Transverse colon (tissue), 4 donors: ENCODE results near the gene LECT2. TPM values are rescaled to one million over a fixed set of nuclear protein-coding genes. Genes with fewer than 3 reads are reported as not detected.

Experiments
- DNase-seq: peaks from one replicate; pipeline ENCODE4 v3.0.0-alpha.2; 2019
- H3K27ac ChIP-seq, 4 donors: fragments of 200-600 bp; sonication (generic); 2 replicates each; pipeline ENCODE4 v1.5.1; 2016 to 2018; ENCODE audit warnings: inconsistent platforms in 4 of 4
- H3K27me3 ChIP-seq: fragments of 200-600 bp; sonication (generic); 2 replicates; pipeline ENCODE4 v1.5.1; 2017; ENCODE audit warnings: inconsistent platforms
- H3K36me3 ChIP-seq, 4 donors: fragments of 200-600 bp; sonication (generic); 2 replicates each; pipeline ENCODE4 v1.5.1; 2017 to 2019; ENCODE audit warnings: inconsistent platforms in 4 of 4
- H3K4me1 ChIP-seq, 4 donors: fragments of 200-600 bp; sonication (generic); 2 replicates each; pipeline ENCODE4 v1.5.1; 2017 to 2020; ENCODE audit warnings: inconsistent platforms in 4 of 4
- H3K4me3 ChIP-seq, 4 donors: fragments of 200-600 bp; sonication (generic); 1 replicate in 1 of 4; 2 replicates in 3 of 4; pipeline versions ENCODE4 v1.5.1 to v1.6.1; 2017 to 2019; ENCODE audit warnings: inconsistent platforms in 4 of 4
- H3K9me3 ChIP-seq, 2 donors: fragments of 200-600 bp; sonication (generic); 2 replicates each; pipeline ENCODE4 v1.5.1; 2017 to 2019; ENCODE audit warnings: inconsistent platforms in 2 of 2
- CTCF ChIP-seq, 5 experiments: fragments of 200-600 bp in 3 of 5; fragments of 450-650 bp in 2 of 5; sonication (generic) in 3 of 5; IDR thresholded peaks; 1 replicate in 2 of 5; 2 replicates in 3 of 5; pipeline ENCODE4 v1.5.1; 2016 to 2017; ENCODE audit warnings: antibody characterized with exemption in 5 of 5, inconsistent platforms in 3 of 5, mild to moderate bottlenecking in 2 of 5, moderate library complexity in 1 of 5
- EP300 ChIP-seq: sonication (generic); formaldehyde crosslinking; IDR thresholded peaks from one replicate; pipeline ENCODE4 v1.6.1; 2017; ENCODE audit warnings: antibody characterized with exemption, low read depth
- POLR2A ChIP-seq: fragments of 450-650 bp; IDR thresholded peaks from one replicate; pipeline ENCODE4 v1.6.1; 2016; ENCODE audit warnings: antibody characterized with exemption, mild to moderate bottlenecking, moderate library complexity
- POLR2AphosphoS5 ChIP-seq, 3 donors: sonication (generic); formaldehyde crosslinking; IDR thresholded peaks; one replicate each; pipeline ENCODE4 v1.6.1; 2016; ENCODE audit warnings: antibody characterized with exemption in 3 of 3
- WGBS, 2 donors: methylation state at CpG; one replicate each; pipeline ENCODE4 v1.1.5; 2018; ENCODE audit warnings: low coverage in 1 of 2; 5-methylcytosine and 5-hydroxymethylcytosine counted together
- in situ Hi-C, 4 donors: fragments of 200-750 bp; cut with MboI; loops; one replicate each; pipeline versions ENCODE4 v1.15.0 to v1.15.1; 2017; ENCODE audit warnings: low sequenced_read_pairs in 3 of 4, low pct_ligation_motif_present in 1 of 4, low pct_unique_long_range_greater_than_20kb in 1 of 4
- intact Hi-C: fragments of 100-400 bp; cut with DNase I; formaldehyde crosslinking; loops from one replicate; pipeline ENCODE4 v1.15.1; 2023; ENCODE audit warnings: low total_unique reads
- total RNA-seq, 4 donors: library from RNA; depleted of rRNA; stranded (reverse); fragments of >200 nt; gene quantifications; one replicate each; pipeline ENCODE4 v1.1.0, GENCODE V29; 2016

Gene LECT2
- total RNA-seq, 4 donors from 2014 or later: not detected

DNA sequence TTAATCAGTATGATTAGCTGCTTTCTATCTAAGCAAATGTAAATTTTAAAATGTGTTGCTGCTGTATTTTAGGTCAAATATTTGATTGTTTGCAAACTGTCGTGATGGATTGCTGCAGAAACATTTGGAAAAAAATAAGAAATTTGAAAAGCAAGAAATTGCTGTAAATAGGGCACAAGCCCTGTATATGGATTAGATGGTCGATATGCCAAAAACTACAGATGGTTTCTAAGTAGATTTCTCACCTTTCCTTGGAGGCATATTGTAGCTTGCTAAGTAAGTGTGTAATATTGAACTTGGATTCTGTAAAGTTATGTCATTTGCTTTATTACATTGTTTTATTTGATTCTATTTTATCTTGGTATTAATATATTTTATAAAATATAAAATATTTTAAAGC, 13.1 kb downstream of the LECT2 start:
- no peaks in the 10 kb centered on the region for H3K36me3 ChIP-seq
- DNase-seq: no peak
- H3K9me3 ChIP-seq: no peaks in the 10 kb centered on the region
- intact Hi-C loops (loop anchor here (5.0 to 10.0 kb wide), 3 partner anchors 54 to 271 kb away; no protein-coding TSS in a partner anchor), in situ Hi-C loops (loop anchor here in 3 of 4 donors (10.0 to 25.0 kb wide), 4 partner anchors 121 to 273 kb away; no protein-coding TSS in a partner anchor)
- no peaks in the 10 kb centered on the region for H3K4me1 ChIP-seq
- WGBS, 2 donors: 76 to 84% methylated on average over 2 of the region's 2 CpGs
- H3K4me3 ChIP-seq: no peak overlapping the region
- no peak overlapping the region for H3K27ac ChIP-seq
- TF ChIP-seq EP300: no peak
- peaks cover 3% of the 10 kb centered on the region for H3K27me3 ChIP-seq

DNA sequence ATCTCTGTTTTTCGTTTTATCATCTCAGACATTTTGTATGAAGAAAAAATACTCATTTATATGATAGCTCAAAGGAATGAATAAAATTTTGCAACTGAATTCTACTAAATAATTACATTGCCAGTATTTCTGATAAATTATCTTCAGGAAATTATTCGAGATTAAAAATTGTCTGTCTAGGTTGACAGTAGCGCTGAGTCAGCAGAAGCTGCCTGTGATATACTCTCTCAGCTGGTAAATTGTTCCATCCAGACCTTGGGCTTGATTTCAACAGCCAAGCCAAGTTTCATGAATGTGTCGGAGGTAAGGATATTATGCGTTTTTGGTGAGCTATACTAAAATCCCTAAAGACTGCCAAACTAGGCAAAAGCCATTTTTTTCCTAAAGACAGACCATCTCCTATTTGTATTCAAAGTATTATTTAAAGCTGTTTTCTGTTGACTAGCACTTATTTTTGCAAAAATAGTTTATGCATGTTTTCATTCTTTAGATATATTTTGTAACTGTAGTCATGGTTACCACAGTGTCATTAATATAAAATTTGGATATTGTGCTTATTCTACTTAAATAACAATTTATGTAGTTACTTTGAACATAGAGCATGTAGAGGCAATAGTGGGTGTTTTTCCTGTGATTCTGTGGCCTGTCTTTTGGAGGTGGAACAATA, 17.4 kb downstream of the LECT2 start:
- 89 to 97% methylated on average over 4 to 5 of the region's 5 CpGs for WGBS, 2 donors

GRCh38 chr5:135934939-135935338, 19.8 kb downstream of the LECT2 start:
- H3K27me3 ChIP-seq: peaks cover 46% of the 10 kb centered on the region
- no peaks in the 10 kb centered on the region for H3K9me3 ChIP-seq
- no peak overlapping the region for H3K4me3 ChIP-seq
- no peaks in the 10 kb centered on the region for H3K36me3 ChIP-seq
- H3K27ac ChIP-seq: no peak overlapping the region
- 68 to 80% methylated on average over 3 of the region's 3 CpGs for WGBS, 2 donors
- intact Hi-C loops (no loop called here), in situ Hi-C loops (loop anchor here in 1 of 4 donors (25.0 kb wide), 1 partner anchor 127 kb away; no protein-coding TSS in a partner anchor)
- TF ChIP-seq EP300: no peak
- no peak for TF ChIP-seq POLR2AphosphoS5 (IDR thresholded peaks at IDR 0.05)
- no peak for TF ChIP-seq CTCF (IDR thresholded peaks at IDR 0.05)
- no peak for TF ChIP-seq POLR2A
- DNase-seq: no peak
- H3K4me1 ChIP-seq: peaks cover 0 to 9% (median 8%) of the 10 kb centered on the region in 4 donors

More for the DNA sequence above, 17.4 kb downstream of the LECT2 start:
- Histone ChIP-seq H3K27me3 (peaks cover 22% of the 10 kb centered on the region), H3K9me3 (no peaks in the 10 kb centered on the region), H3K36me3 (no peaks in the 10 kb centered on the region), H3K4me3 (no peak overlapping the region), H3K4me1 (no peaks in the 10 kb centered on the region), H3K27ac (no peak overlapping the region)
- in situ Hi-C loops: loop anchor here in 1 of 4 donors (25.0 kb wide), 1 partner anchor 125 kb away; no protein-coding TSS in a partner anchor
- intact Hi-C loops: no loop called here
- TF ChIP-seq CTCF (IDR thresholded peaks at IDR 0.05): no peak
- no peak for TF ChIP-seq EP300
- no peak for TF ChIP-seq POLR2AphosphoS5 (IDR thresholded peaks at IDR 0.05)
- TF ChIP-seq POLR2A: no peak
- DNase-seq: no peak

DNA sequence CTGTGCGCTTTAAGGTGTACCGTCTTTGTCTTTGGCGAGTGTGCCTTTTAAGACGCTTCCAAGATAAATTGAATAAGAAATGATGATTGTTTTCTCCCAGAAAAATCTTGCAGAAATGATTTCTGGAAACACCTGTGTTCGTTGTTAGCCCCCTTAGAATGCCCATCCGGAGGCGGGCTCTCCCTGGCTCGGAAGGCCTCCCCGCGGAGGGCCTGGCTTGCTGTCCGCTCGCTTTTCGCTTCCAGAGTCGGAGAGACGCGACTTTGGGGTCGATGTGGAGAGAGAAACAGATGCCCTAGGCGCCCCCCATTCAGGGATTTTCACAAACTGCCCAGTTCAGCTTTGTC, 23.9 kb downstream of the LECT2 start:
- TF ChIP-seq POLR2A (no peak), CTCF (IDR thresholded peaks at IDR 0.05) (no peak), EP300 (no peak), POLR2AphosphoS5 (IDR thresholded peaks at IDR 0.05) (no peak)
- H3K27me3 ChIP-seq: peaks cover 83% of the 10 kb centered on the region
- no peak for DNase-seq
- no peaks in the 10 kb centered on the region for H3K36me3 ChIP-seq
- intact Hi-C loops (no loop called here), in situ Hi-C loops (loop anchor here in 1 of 4 donors (25.0 kb wide), 1 partner anchor 131 kb away; no protein-coding TSS in a partner anchor)
- no peak overlapping the region for H3K4me3 ChIP-seq
- H3K4me1 ChIP-seq: peaks cover 0 to 10% (median 9%) of the 10 kb centered on the region in 4 donors
- H3K9me3 ChIP-seq: no peaks in the 10 kb centered on the region
- H3K27ac ChIP-seq: no peak overlapping the region
- WGBS, 2 donors: 60 to 67% methylated on average over 18 of the region's 18 CpGs
